Measurements from ENCODE around the gene CCL4L2. TPM values are rescaled to one million over a fixed set of nuclear protein-coding genes. Genes with fewer than 3 reads are reported as not detected.
"Not testable (repeated sequence)": the region's sequence is repeated elsewhere in the genome, so short reads cannot be mapped to it uniquely, and the experiment has no call there.

The CCL4L2 gene
- not detected in 2 replicates for total RNA-seq (2014; rRNA removed; shearing (Covaris generic))

- DNase-seq (ENCODE audit: low spot score) = not testable (repeated sequence)
Observed at GRCh38 chr17:36210439-36211211, at the start of gene CCL4L2. TSS of gene CCL4L2 (plus strand) at chr17:36211063.

GRCh38 chr17:36168836-36169235 lies 42.0 kb upstream of the CCL4L2 start:
- not testable (repeated sequence) for DNase-seq (ENCODE audit: low spot score)

GRCh38 chr17:36176536-36176935 lies 34.3 kb upstream of the CCL4L2 start, which contains the start of gene TBC1D3B:
TSS of gene TBC1D3B (minus strand) at chr17:36176636. CDS start at chr17:36175050, 1,586 bp downstream.
- not testable (repeated sequence) for DNase-seq (ENCODE audit: low spot score)

GRCh38 chr17:36181446-36182175 lies 29.3 kb upstream of the CCL4L2 start:
- DNase-seq (ENCODE audit: low spot score) = not testable (repeated sequence)

- no peak for DNase-seq (ENCODE audit: low spot score)
Observed at GRCh38 chr17:36182176-36183000, 28.5 kb upstream of the CCL4L2 start.

GRCh38 chr17:36183001-36183971 lies 27.6 kb upstream of the CCL4L2 start:
- DNase-seq (ENCODE audit: low spot score) = peak; percentile 64

GRCh38 chr17:36184023-36184765 lies 26.7 kb upstream of the CCL4L2 start:
- DNase-seq (ENCODE audit: low spot score) = no peak

- no peak for DNase-seq (ENCODE audit: low spot score)
Observed at GRCh38 chr17:36185416-36185815, 25.4 kb upstream of the CCL4L2 start.

- DNase-seq (ENCODE audit: low spot score) = not testable (repeated sequence)
Observed at GRCh38 chr17:36186810-36187763, 23.8 kb upstream of the CCL4L2 start.

- not testable (repeated sequence) for DNase-seq (ENCODE audit: low spot score)
Observed at GRCh38 chr17:36187943-36188665, 22.8 kb upstream of the CCL4L2 start.

- no peak for DNase-seq (ENCODE audit: low spot score)
Observed at GRCh38 chr17:36188891-36189306, 22.0 kb upstream of the CCL4L2 start.

- DNase-seq (ENCODE audit: low spot score) = not testable (repeated sequence)
Observed at GRCh38 chr17:36189993-36190392, 20.9 kb upstream of the CCL4L2 start.

- DNase-seq (ENCODE audit: low spot score) = not testable (repeated sequence)
Observed at GRCh38 chr17:36190549-36191330, 20.1 kb upstream of the CCL4L2 start.

- no peak for DNase-seq (ENCODE audit: low spot score)
Observed at GRCh38 chr17:36193216-36193775, 17.6 kb upstream of the CCL4L2 start.

GRCh38 chr17:36194147-36194831 lies 16.6 kb upstream of the CCL4L2 start:
- not testable (repeated sequence) for DNase-seq (ENCODE audit: low spot score)

- DNase-seq (ENCODE audit: low spot score) = not testable (repeated sequence)
Observed at GRCh38 chr17:36194832-36195433, 15.9 kb upstream of the CCL4L2 start.
